Astrocyte (in vitro differentiated cells and primary cell): ENCODE data around the gene KLHL22.

Experiments
- EZH2 ChIP-seq: IDR thresholded peaks from 2 replicates; pipeline ENCODE4 v1.6.1; 2012; ENCODE audit warnings: mild to moderate bottlenecking, low read length, inconsistent platforms; ENCODE audit not compliant: insufficient read depth
- TF ChIP-seq, protein P1 (sequence below): IDR thresholded peaks from 2 replicates; pipeline ENCODE4 v1.5.1; 2011; ENCODE audit warnings: low read depth, mild to moderate bottlenecking, inconsistent platforms, low read length, moderate library complexity; ENCODE audit not compliant: insufficient read depth

DNA sequence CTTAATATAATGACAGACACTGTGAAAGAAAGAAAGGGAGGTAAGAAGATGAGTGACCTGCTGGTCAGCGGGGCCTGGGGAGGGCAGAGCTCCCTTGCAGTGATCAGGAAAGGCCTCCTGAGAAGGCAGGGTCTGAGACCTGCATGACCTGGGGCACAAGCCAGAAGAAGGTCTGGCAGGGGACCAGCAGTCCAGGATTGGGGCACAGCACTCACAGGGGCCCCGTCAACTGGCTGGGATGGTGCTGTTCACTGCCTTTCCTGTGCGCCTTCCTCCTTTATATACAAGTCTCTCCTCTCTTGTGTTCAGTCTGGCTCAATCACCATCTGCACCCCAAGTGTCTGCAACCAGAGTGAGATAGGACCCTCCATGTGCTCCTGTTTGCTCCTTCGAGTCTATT is 35.7 kb downstream of the KLHL22 start:
- TF ChIP-seq EZH2: no peak
- TF ChIP-seq, protein P1, sequence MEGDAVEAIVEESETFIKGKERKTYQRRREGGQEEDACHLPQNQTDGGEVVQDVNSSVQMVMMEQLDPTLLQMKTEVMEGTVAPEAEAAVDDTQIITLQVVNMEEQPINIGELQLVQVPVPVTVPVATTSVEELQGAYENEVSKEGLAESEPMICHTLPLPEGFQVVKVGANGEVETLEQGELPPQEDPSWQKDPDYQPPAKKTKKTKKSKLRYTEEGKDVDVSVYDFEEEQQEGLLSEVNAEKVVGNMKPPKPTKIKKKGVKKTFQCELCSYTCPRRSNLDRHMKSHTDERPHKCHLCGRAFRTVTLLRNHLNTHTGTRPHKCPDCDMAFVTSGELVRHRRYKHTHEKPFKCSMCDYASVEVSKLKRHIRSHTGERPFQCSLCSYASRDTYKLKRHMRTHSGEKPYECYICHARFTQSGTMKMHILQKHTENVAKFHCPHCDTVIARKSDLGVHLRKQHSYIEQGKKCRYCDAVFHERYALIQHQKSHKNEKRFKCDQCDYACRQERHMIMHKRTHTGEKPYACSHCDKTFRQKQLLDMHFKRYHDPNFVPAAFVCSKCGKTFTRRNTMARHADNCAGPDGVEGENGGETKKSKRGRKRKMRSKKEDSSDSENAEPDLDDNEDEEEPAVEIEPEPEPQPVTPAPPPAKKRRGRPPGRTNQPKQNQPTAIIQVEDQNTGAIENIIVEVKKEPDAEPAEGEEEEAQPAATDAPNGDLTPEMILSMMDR: no peak
